Fibroblast of pulmonary artery (primary cell): ENCODE measurements around the gene YBEY.
A peak's percentile ranks its signal among the peaks of the same experiment; 100 is the strongest.

Experiments used
- DNase-seq: peaks from one replicate; pipeline ENCODE4 v3.0.0-alpha.2; 2010; ENCODE audit warnings: low read depth
- H3K4me3 ChIP-seq: replicated peaks from 2 replicates; pipeline ENCODE4 v1.5.1; 2011; ENCODE audit warnings: low read depth, mild to moderate bottlenecking, control low read depth, low read length, moderate library complexity
- CTCF ChIP-seq: IDR thresholded peaks from 2 replicates; pipeline ENCODE4 v1.5.1; 2011; ENCODE audit warnings: mild to moderate bottlenecking, control low read depth, low read length, inconsistent platforms; ENCODE audit errors: missing control alignments

YBEY gene

GRCh38 chr21:46289655-46290179 lies 3.6 kb downstream of the YBEY start:
- no peak for DNase-seq
- no peak for TF ChIP-seq CTCF
- H3K4me3 ChIP-seq = no peak overlapping the region

DNA sequence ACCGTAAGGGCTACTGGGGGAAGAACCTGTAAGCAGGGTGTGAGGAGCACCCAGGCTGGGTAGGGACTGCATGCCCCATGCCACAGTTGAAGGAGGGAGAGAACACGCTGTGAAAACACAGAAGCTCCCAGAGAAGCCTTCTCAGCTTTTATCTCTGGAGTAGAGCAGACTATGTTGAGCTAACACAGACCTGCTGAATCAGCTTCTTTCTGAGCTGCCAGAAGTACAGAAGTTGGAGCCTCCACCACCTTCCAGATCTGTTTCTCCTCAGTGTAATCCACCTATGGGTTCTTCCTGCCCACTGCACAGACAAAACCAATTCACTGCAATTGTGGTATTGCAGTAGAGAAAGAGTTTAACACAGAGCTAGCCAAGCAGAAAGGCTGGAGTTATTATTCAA lies 5.4 kb downstream of the YBEY start:
- DNase-seq = no peak
- H3K4me3 ChIP-seq = no peak overlapping the region
- TF ChIP-seq CTCF = no peak

DNA sequence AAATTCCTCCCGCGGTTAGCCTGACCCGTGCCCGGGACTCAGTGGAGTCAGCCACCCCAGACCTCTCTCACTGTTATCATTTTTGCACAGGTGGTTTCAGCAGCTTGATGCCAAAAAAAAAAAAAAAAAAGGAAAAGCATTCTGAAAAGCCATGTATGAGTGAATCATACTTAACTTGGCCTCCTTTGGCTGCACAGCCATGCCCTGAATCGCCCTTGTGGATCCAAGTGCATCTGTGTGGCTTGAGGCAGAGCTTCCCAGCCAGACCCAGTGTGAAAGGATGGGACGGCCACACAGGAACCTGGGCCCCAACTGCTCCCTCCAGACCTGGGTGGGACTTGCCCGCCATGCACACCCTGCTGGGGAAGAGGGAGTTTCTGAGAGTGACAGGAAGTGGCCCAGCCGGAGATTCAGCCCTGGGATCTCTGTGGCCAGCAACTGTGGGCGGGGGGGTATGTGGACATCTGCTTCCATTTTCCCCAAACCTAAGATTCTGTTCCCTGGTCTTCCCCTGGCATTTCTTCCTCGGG lies 8.6 kb downstream of the YBEY start:
- DNase-seq = peak; percentile 55
- H3K4me3 ChIP-seq = no peak overlapping the region
- no peak for TF ChIP-seq CTCF

- TF ChIP-seq CTCF = no peak
- H3K4me3 ChIP-seq = no peak overlapping the region
- peak; percentile 43 for DNase-seq
Measured at GRCh38 chr21:46295177-46295770, 9.1 kb downstream of the YBEY start.

DNA sequence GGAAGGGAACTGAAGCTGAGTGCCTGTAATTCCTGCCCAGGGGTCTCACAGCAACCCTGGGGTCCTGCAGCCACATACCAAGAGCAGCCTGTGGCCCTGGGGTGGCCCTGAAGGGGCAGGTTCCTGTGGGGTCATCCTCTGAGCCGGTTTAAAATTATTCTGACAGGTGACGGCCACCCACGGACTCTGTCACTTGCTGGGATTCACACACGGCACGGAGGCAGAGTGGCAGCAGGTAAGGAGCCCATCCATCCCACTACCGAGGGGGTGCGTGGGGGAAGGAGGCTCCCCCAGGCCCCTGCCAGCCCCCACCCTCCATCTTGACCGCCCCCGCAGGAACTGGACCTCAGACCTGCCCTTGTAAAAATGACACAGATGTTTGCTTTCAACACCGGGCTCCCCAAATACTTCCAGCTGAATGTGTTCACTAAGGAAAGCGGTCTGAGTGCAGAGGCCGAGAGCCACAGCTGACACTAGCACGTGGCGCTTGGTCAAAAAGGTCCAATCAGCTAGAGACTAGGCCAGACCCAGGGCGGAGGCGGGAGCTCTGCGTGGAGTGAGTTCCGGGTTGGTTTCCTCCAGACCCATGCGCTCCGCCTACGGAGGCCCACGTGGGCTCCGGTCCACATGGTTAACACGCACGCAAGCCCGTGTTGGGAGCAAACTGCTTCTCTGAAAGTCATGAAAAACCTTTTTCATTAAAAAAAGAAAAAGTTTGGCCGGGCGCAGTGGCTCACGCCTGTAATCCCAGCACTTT lies 10.0 kb downstream of the YBEY start:
- no peak overlapping the region for H3K4me3 ChIP-seq
- no peak for TF ChIP-seq CTCF
- peak; percentile 86 for DNase-seq

DNA sequence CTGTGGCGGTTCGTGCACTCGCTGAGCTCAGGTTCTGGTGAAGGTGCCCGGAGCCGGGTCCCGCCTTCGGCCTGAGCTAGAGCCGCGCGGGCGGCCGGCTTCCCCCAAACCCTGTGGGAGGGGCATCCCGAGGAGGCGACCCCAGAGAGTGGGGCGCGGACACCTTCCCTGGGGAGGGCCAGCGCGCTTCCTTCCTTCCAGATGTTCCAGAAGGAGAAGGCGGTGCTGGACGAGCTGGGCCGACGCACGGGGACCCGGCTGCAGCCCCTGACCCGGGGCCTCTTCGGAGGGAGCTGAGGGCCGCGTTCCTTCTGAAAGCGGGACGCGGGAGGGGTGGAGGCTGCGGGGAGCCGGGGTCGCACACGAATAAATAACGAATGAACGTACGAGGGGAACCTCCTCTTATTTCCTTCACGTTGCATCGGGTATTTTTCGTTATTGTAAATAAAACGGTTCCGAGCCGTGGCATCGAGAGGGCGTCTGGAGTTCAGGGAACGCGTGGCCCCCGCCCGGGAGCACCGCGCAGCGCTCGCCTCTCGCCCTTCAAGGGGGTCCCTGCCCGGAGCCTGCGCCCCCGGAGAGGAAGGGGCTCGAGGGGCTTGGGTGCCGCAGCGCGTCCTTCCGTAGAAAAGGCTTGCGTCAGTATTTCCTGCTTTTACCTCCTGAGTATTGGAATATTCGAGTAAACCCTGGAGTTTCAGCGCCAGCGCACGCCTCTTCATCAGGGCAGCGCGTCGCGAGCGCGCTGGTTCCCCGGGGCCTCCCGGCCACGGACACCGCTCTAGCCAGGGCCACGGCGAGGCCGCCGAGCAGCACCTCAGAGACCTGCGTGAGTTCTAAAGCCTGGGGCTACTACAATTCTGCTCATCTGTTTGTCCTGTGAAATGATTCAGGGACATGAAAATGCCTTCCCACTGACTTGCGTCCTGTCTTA lies 11.5 kb downstream of the YBEY start:
- no peak for TF ChIP-seq CTCF
- peak; percentile 32 for DNase-seq
- peak overlapping the region; percentile 32 for H3K4me3 ChIP-seq
